ENCODE results near the gene PLK4. TPM values are rescaled to one million over a fixed set of nuclear protein-coding genes. Genes with fewer than 3 reads are reported as not detected.

The PLK4 gene
- total and polyA plus RNA-seq, 2 experiments from 2014 or later = 5.3 to 5.4 TPM

GRCh38 chr4:127905029-127905428 lies 24.3 kb downstream of the PLK4 start:
- H3K36me3 ChIP-seq (replicated peaks; ENCODE audit: insufficient read depth, low read depth) = no peaks in the 10 kb centered on the region

DNA sequence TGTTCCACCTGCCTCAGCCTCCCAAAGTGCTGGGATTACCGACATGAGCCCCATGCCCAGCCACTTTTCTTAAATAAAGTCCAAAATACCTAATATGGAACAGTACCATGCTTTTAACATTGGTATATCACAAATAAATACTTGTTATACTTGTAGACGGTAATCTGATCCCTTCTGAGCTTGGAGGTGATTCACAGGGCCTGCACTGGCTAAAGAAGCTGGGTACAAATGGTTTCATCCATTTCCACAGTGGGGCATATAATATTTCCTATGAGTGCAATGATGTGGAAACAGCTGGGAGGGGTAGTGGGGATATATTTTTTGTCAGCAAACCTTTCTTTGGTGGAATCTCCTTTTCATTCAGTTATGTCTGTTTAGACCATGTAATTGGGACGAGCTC lies 35.8 kb downstream of the PLK4 start:
- no peak overlapping the region for H3K4me2 ChIP-seq
- no peak overlapping the region for H3K27ac ChIP-seq
- no peaks in the 10 kb centered on the region for H3K4me1 ChIP-seq (ENCODE audit: insufficient read depth)
- no peak for TF ChIP-seq CTCF (IDR thresholded peaks at IDR 0.05; ENCODE audit: poor library complexity)
- TF ChIP-seq EZH2 (IDR thresholded peaks at IDR 0.05; ENCODE audit: borderline replicate concordance) = no peak
- TF ChIP-seq EZH2phosphoT487 (IDR thresholded peaks at IDR 0.05; ENCODE audit: low read depth, severe bottlenecking, unreplicated experiment) = no peak
- no peak for DNase-seq (ENCODE audit: low spot score)
- H2AFZ ChIP-seq = no peak overlapping the region
- no peaks in the 10 kb centered on the region for H3K9me3 ChIP-seq (ENCODE audit: low read depth)
- 97% methylated on average over 3 of the region's 3 CpGs for WGBS (ENCODE audit: low lambda C conversion rate, missing lambda C conversion rate)
- no peak overlapping the region for H3K4me3 ChIP-seq
- H3K79me2 ChIP-seq = no peaks in the 10 kb centered on the region
- no peaks in the 10 kb centered on the region for H3K9me2 ChIP-seq (replicated peaks; ENCODE audit: insufficient read depth)
- peaks cover 3% of the 10 kb centered on the region for H3K36me3 ChIP-seq (replicated peaks; ENCODE audit: insufficient read depth, low read depth)
- H4K20me1 ChIP-seq (ENCODE audit: insufficient read depth, poor library complexity, severe bottlenecking) = no peaks in the 10 kb centered on the region
- H3K27me3 ChIP-seq = no peaks in the 10 kb centered on the region

More at GRCh38 chr4:127905029-127905428, 24.3 kb downstream of the PLK4 start:
- Histone ChIP-seq H4K20me1 (ENCODE audit: insufficient read depth, poor library complexity, severe bottlenecking) (no peaks in the 10 kb centered on the region), H3K4me3 (no peak overlapping the region), H3K27me3 (no peaks in the 10 kb centered on the region), H3K27ac (no peak overlapping the region), H3K4me2 (no peak overlapping the region), H2AFZ (no peak overlapping the region), H3K9me3 (ENCODE audit: low read depth) (no peaks in the 10 kb centered on the region), H3K79me2 (no peaks in the 10 kb centered on the region), H3K9me2 (replicated peaks; ENCODE audit: insufficient read depth) (no peaks in the 10 kb centered on the region), H3K4me1 (ENCODE audit: insufficient read depth) (no peaks in the 10 kb centered on the region)
- DNase-seq (ENCODE audit: low spot score) = no peak
- 83% methylated on average over 8 of the region's 8 CpGs for WGBS (ENCODE audit: low lambda C conversion rate, missing lambda C conversion rate)
- TF ChIP-seq EZH2 (IDR thresholded peaks at IDR 0.05; ENCODE audit: borderline replicate concordance) (no peak), CTCF (IDR thresholded peaks at IDR 0.05; ENCODE audit: poor library complexity) (no peak), EZH2phosphoT487 (IDR thresholded peaks at IDR 0.05; ENCODE audit: low read depth, severe bottlenecking, unreplicated experiment) (no peak)

DNA sequence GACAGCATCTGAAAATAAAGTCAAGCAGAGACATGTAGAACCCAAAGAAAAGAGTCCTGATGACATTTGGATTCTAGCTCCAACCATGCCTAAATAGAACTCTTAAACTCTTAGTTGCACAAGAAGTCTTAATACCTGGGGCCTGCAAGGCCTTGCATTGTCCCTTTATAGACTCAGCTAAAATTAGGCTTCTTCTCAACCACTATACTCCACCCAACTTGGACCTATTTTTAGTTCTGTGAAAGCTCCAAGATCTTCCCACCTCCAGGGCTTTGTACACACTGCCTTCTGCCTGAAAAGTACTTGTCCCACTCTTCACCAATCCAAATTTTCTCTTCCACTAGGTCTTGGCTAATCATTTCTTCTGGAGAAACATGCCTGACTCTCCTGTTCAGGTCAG lies 36.5 kb downstream of the PLK4 start:
- peaks cover 3% of the 10 kb centered on the region for H3K36me3 ChIP-seq (replicated peaks; ENCODE audit: insufficient read depth, low read depth)
- no peaks in the 10 kb centered on the region for H3K9me2 ChIP-seq (replicated peaks; ENCODE audit: insufficient read depth)
- no peak overlapping the region for H3K4me2 ChIP-seq
- no peak for TF ChIP-seq EZH2phosphoT487 (IDR thresholded peaks at IDR 0.05; ENCODE audit: low read depth, severe bottlenecking, unreplicated experiment)
- no peak for TF ChIP-seq CTCF (IDR thresholded peaks at IDR 0.05; ENCODE audit: poor library complexity)
- TF ChIP-seq EZH2 (IDR thresholded peaks at IDR 0.05; ENCODE audit: borderline replicate concordance) = no peak
- no peak for DNase-seq (ENCODE audit: low spot score)
- H3K27ac ChIP-seq = no peak overlapping the region
- H3K9me3 ChIP-seq (ENCODE audit: low read depth) = no peaks in the 10 kb centered on the region
- no peaks in the 10 kb centered on the region for H3K4me1 ChIP-seq (ENCODE audit: insufficient read depth)
- no peak overlapping the region for H3K4me3 ChIP-seq
- no peaks in the 10 kb centered on the region for H3K27me3 ChIP-seq
- H2AFZ ChIP-seq = no peak overlapping the region
- H3K79me2 ChIP-seq = no peaks in the 10 kb centered on the region
- no peaks in the 10 kb centered on the region for H4K20me1 ChIP-seq (ENCODE audit: insufficient read depth, poor library complexity, severe bottlenecking)

- H3K36me3 ChIP-seq (replicated peaks; ENCODE audit: insufficient read depth, low read depth) = peaks cover 5% of the 10 kb centered on the region
- no peak overlapping the region for H3K27ac ChIP-seq
Measured at GRCh38 chr4:127920521-127920920, 39.8 kb downstream of the PLK4 start.

More at GRCh38 chr4:127920521-127920920, 39.8 kb downstream of the PLK4 start:
- no peak overlapping the region for H2AFZ ChIP-seq
- no peaks in the 10 kb centered on the region for H3K79me2 ChIP-seq
- H3K9me3 ChIP-seq (ENCODE audit: low read depth) = no peaks in the 10 kb centered on the region
- no peak overlapping the region for H3K4me2 ChIP-seq
- no peaks in the 10 kb centered on the region for H4K20me1 ChIP-seq (ENCODE audit: insufficient read depth, poor library complexity, severe bottlenecking)
- no peak for DNase-seq (ENCODE audit: low spot score)
- TF ChIP-seq EZH2 (IDR thresholded peaks at IDR 0.05; ENCODE audit: borderline replicate concordance) = no peak
- TF ChIP-seq CTCF (IDR thresholded peaks at IDR 0.05; ENCODE audit: poor library complexity) = no peak
- TF ChIP-seq EZH2phosphoT487 (IDR thresholded peaks at IDR 0.05; ENCODE audit: low read depth, severe bottlenecking, unreplicated experiment) = no peak
- no peaks in the 10 kb centered on the region for H3K27me3 ChIP-seq
- 99% methylated on average over 3 of the region's 3 CpGs for WGBS (ENCODE audit: low lambda C conversion rate, missing lambda C conversion rate)
- H3K9me2 ChIP-seq (replicated peaks; ENCODE audit: insufficient read depth) = no peaks in the 10 kb centered on the region
- no peak overlapping the region for H3K4me3 ChIP-seq
- no peaks in the 10 kb centered on the region for H3K4me1 ChIP-seq (ENCODE audit: insufficient read depth)

Measured in hepatocyte (in vitro differentiated cells).